Activated CD4-positive, alpha-beta T cell treated with anti-CD3 and anti-CD28 coated beads, Interleukin-2, amount 50 U/mL, for 1 hour (primary cell): ENCODE measurements around the gene SSX7.
"Not testable (repeated sequence)": the region's sequence is repeated elsewhere in the genome, so short reads cannot be mapped to it uniquely, and the experiment has no call there.

Experiments used
- DNase-seq: peaks from one replicate; pipeline ENCODE4 v3.0.0-alpha.2; 2020

SSX7 gene

GRCh38 chrX:52654800-52655199, at the start of gene SSX7:
Gene SSX7, minus strand, starts transcription at chrX:52654900. Its CDS starts 1,428 bp downstream, at chrX:52653472.
- not testable (repeated sequence) for DNase-seq

GRCh38 chrX:52692034-52692433, 37.3 kb upstream of the SSX7 start:
- not testable (repeated sequence) for DNase-seq

- DNase-seq = not testable (repeated sequence)
Observed at GRCh38 chrX:52662218-52662617, 7.5 kb upstream of the SSX7 start.

GRCh38 chrX:52655475-52655874, 775 bp upstream of the SSX7 start:
- DNase-seq = not testable (repeated sequence)

- DNase-seq = not testable (repeated sequence)
Observed at GRCh38 chrX:52650676-52651075, 4.0 kb downstream of the SSX7 start.

GRCh38 chrX:52648956-52649355, 5.7 kb downstream of the SSX7 start:
- DNase-seq = not testable (repeated sequence)

- not testable (repeated sequence) for DNase-seq
Observed at GRCh38 chrX:52628483-52628882, 26.2 kb downstream of the SSX7 start.

- DNase-seq = not testable (repeated sequence)
Observed at GRCh38 chrX:52620661-52621060, 34.0 kb downstream of the SSX7 start.

GRCh38 chrX:52608961-52609360, 45.7 kb downstream of the SSX7 start:
- DNase-seq = no peak

- not testable (repeated sequence) for DNase-seq
Observed at GRCh38 chrX:52603151-52603550, 51.5 kb downstream of the SSX7 start.

- no peak for DNase-seq
Observed at GRCh38 chrX:52598886-52599285, 55.8 kb downstream of the SSX7 start.

GRCh38 chrX:52594658-52595057, 60.0 kb downstream of the SSX7 start:
- no peak for DNase-seq
